ENCODE data around the gene SMIM20.

SMIM20 gene

DNA sequence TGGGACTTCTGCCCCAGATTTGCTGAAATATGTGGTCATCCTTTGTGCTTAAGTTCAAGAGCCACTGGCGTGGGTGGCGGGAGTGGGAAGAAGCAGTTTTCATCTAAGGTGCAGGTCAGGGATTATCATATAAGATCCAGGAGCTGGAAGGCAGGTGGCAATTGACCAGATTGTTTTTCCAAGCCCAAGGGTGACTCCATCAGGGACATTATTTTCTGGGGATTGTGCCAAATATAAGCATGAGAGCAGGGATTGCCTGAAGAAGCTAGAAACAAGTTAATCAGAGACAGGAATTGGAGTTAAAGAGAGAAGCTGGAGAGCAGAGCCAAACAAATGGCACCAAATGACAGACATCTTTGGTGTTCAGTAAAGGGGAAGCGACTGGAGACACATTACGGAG is 31.8 kb upstream of the SMIM20 start:
- no peak overlapping the region for H3K4me3 Mint-ChIP-seq
- no peak for DNase-seq
- H3K27ac Mint-ChIP-seq = no peak overlapping the region
- H3K36me3 Mint-ChIP-seq = no peaks in the 10 kb centered on the region
- H3K4me1 Mint-ChIP-seq = no peaks in the 10 kb centered on the region
- CTCF ChIA-PET = no interaction called here
- H3K27me3 Mint-ChIP-seq = peaks cover 4% of the 10 kb centered on the region
- no peaks in the 10 kb centered on the region for H3K9me3 Mint-ChIP-seq

DNA sequence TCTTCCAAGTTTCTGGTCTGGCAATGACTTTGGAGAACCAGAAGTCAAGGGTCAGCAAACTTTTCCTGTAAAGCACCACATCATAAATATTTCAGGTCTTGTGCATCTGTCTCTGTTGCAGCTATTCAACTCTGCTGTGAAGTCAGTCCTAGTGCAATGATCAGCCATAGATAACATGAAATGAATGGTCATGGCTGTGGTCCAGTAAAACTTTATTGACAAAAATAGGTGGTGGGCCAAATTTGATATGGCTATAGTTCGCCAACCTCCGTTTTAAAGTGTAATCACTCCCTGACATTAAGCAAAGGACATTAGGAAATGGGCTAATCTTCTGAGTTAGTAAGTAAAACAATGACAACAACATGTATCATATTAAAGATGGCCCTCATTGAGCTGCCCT is 30.5 kb upstream of the SMIM20 start:
- CTCF ChIA-PET = interaction anchor here (1.0 kb wide), 1 partner anchor 444 kb away, joined by 4 read pairs; no protein-coding TSS in a partner anchor
- no peaks in the 10 kb centered on the region for H3K36me3 Mint-ChIP-seq
- H3K4me1 Mint-ChIP-seq = no peaks in the 10 kb centered on the region
- DNase-seq = no peak
- H3K9me3 Mint-ChIP-seq = no peaks in the 10 kb centered on the region
- H3K4me3 Mint-ChIP-seq = no peak overlapping the region
- H3K27me3 Mint-ChIP-seq = peaks cover 4% of the 10 kb centered on the region
- H3K27ac Mint-ChIP-seq = no peak overlapping the region

DNA sequence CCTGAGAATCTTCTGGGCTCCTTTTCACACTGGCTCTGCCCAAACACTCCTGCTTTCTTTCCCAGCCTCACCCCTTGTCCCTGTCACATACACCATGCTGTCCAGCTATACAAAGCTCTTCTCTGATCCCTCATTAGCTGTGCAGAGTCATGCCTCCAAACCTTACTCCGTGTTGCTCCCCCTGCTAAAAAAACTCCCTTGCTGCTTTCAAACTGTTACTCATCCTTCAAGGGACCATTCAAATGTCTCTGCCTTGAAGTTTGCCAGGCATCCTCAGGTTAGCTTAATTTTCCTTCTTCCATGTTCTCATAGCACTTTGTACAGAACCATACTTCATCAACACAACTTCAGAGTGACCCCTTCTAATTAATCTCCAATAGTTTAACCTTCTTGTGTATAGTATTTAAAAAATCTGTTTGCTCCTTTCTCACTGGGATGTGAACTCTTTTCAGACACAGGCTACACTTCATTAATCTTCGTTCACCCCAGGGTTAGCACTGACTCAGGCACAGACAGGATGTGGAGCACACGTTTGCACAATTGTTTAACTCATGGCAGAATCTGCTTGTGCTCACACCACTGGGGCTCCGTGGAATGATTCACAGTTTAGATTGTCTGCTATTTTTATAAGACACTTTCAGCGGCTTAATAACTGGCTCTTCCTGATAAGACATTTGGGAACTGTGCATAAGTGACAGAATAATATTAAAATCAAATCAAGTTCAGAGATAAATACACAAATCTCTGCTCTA is 29.8 kb upstream of the SMIM20 start:
- Mint-ChIP-seq H3K9me3 (no peaks in the 10 kb centered on the region), H3K36me3 (no peaks in the 10 kb centered on the region), H3K4me3 (no peak overlapping the region), H3K27ac (no peak overlapping the region), H3K4me1 (no peaks in the 10 kb centered on the region), H3K27me3 (peaks cover 4% of the 10 kb centered on the region)
- CTCF ChIA-PET = interaction anchor here (1.0 kb wide), 1 partner anchor 444 kb away, joined by 4 read pairs; no protein-coding TSS in a partner anchor
- DNase-seq = no peak

DNA sequence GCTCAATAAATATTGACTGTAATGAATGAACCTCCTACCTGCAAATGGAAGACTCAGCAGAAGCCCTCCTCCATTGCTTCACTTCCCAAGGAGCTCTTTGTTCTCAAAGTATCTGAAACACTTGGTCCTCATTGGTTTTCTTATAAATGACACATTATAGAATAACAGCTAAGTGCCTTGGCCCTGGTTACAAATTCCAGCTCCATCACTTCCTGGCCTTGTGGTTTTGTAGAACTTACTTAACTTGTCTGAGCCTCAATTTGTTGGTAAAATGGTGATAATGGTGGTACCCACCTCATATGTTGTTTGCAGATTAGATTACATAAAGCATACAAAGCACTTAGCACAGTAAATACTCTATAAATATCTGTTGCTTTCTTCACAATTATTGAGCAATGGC is 25.2 kb upstream of the SMIM20 start:
- no peaks in the 10 kb centered on the region for H3K36me3 Mint-ChIP-seq
- CTCF ChIA-PET = no interaction called here
- H3K27me3 Mint-ChIP-seq = peaks cover 8% of the 10 kb centered on the region
- no peak for DNase-seq
- no peaks in the 10 kb centered on the region for H3K4me1 Mint-ChIP-seq
- no peak overlapping the region for H3K4me3 Mint-ChIP-seq
- no peaks in the 10 kb centered on the region for H3K9me3 Mint-ChIP-seq
- H3K27ac Mint-ChIP-seq = no peak overlapping the region

DNA sequence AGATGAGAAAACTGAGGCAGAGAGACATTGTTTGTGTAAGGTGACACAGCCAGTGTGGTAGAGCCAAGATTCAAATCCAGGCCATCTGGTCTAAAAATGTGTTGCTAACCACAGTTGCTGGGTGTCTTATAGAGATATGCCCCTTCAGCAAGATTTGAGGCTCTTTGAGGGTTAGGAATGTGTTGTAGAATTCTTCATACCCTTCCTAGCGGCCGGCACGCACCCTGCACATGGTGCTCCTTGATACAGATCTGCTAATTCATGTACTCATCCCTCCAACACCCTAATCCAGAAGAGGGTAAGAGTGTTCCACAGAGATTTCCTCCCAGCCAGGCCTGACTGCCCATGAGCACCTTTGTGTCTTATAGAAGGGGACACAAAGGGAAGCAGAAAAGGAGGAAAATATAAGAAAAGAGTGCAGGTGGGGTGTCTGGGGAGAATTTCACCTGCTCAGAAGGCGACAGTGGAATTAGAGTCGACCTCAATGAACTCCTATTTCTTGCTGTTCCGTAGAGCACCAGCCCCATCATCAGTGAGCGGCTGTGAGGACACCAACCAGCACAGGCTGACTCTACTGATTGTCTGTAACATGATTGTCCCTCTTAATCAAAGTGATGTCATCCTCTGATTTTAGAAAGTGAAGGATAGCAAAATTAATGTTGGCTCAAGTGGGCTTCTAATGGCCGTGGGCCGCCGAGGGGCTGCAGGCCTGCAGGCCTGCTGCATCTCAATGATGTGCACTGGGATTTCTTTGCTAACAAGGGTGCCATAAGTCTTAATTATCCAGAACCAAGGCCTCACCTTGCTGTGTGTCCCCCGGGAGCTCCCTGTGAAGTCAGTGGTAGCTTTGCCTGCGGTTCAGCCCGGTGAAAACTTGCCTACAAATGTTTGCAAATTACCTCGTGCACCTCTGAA is 24.2 kb upstream of the SMIM20 start:
- H3K4me1 Mint-ChIP-seq = no peaks in the 10 kb centered on the region
- H3K4me3 Mint-ChIP-seq = no peak overlapping the region
- no peak for DNase-seq
- H3K27me3 Mint-ChIP-seq = peaks cover 8% of the 10 kb centered on the region
- H3K9me3 Mint-ChIP-seq = no peaks in the 10 kb centered on the region
- H3K27ac Mint-ChIP-seq = no peak overlapping the region
- H3K36me3 Mint-ChIP-seq = no peaks in the 10 kb centered on the region
- CTCF ChIA-PET = no interaction called here

DNA sequence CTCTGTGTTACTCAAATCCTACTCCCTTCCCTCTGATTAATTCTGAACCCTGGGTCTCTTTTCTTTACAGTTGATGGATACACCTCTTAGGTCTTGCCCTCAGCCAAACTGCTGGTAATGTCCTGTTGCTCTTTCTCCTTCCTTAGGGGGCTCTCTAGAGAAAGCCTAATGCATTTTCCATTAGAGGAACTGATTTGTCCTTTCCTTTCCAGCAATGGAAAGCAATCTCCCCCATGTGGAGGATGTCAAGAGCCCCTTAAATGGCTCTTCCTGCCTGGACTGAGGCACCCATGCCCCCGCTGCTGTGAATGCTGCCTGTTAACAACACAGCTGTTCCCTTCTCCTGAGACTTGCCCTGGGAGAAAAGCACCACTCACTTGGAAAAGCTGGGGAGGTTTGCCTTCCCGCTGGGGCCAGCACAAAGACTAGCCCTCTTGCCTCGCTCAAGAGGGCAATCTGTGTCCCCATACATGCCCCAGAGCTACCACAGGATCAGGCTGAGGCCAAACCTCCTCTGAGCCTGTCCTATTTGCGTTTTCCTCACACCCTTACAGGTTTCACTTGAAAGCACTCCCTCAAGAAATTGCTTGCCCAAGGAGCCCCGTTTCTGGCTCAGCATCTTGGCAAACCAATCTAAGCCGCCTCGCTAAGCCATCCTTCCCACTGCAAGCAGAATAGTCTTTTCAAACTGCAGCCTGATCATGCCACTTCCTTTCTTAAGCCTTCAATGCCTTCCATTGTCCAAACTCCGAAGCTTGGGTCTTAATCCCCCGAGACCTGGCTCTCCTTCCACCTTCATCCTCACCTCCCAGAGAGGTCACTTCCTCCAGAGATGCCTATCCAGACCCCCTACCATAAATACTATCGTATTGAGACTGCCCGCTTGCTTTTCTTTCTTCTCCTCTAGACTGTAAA is 23.2 kb upstream of the SMIM20 start:
- Mint-ChIP-seq H3K9me3 (no peaks in the 10 kb centered on the region), H3K27me3 (peaks cover 8% of the 10 kb centered on the region), H3K36me3 (no peaks in the 10 kb centered on the region), H3K4me1 (no peaks in the 10 kb centered on the region), H3K27ac (no peak overlapping the region), H3K4me3 (no peak overlapping the region)
- CTCF ChIA-PET = no interaction called here
- no peak for DNase-seq

DNA sequence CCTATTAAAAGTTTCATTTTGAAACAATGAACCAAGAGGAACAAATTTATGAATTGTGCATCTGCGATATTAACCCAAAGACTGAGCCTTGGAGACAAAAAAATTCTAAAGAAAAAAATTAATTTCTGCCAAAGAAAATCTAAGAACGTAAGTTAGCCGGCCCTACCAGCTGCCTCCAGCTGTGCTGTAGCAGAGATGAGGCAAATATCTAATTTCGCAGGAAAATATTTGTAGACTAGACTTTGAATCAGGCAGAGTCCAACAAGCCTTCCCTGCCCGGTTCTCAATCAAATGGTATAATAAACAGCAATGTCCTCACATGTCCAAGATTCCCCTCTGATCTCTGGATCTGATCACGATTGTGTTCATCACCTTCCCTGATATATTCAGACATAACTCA is 21.2 kb upstream of the SMIM20 start:
- Mint-ChIP-seq H3K4me1 (no peaks in the 10 kb centered on the region), H3K36me3 (no peaks in the 10 kb centered on the region), H3K4me3 (no peak overlapping the region), H3K27me3 (peaks cover 4% of the 10 kb centered on the region), H3K9me3 (no peaks in the 10 kb centered on the region), H3K27ac (no peak overlapping the region)
- no peak for DNase-seq
- CTCF ChIA-PET = interaction anchor here (1.6 kb wide), 1 partner anchor 21 kb away, joined by 3 read pairs; the partner anchor contains the start of gene SMIM20

DNA sequence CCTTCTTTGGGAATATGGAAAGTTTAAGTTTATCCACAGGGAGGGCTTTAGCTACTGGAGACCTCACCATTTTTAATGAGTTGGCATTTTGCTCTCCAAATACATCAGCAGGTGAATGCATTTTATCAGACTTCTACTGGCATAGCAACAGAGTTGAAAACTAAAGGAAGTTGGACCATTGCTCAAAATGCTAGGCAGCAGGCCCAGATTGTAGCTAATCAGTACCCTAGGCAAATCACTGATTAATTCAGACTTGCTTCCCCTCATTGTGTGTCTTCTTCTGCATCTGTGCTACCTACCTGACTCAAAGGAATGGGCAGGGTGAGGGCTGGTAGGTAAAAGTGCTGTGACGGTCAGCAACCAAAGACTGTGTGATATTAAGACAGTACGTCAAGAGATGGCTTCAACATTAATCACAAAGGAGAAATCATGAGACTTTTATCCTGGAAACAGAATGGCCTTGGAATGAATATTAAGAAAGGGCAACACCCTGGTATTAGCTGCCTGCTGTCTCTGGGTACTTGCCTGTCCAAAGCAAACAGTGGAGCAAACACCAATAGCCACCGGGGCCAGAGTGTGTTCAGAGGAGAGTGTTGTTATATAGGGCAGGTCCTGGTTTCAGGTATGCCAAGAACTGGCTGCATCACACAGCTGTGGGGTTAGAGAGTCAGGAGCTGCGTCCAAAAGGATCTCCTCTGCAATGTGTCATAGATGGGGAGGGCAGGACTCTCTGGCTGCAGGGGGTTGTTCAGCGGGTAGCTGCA is 17.1 kb upstream of the SMIM20 start:
- Mint-ChIP-seq H3K27ac (no peak overlapping the region), H3K4me3 (no peak overlapping the region), H3K4me1 (no peaks in the 10 kb centered on the region), H3K9me3 (no peaks in the 10 kb centered on the region), H3K27me3 (no peaks in the 10 kb centered on the region), H3K36me3 (no peaks in the 10 kb centered on the region)
- CTCF ChIA-PET = no interaction called here
- DNase-seq = no peak

DNA sequence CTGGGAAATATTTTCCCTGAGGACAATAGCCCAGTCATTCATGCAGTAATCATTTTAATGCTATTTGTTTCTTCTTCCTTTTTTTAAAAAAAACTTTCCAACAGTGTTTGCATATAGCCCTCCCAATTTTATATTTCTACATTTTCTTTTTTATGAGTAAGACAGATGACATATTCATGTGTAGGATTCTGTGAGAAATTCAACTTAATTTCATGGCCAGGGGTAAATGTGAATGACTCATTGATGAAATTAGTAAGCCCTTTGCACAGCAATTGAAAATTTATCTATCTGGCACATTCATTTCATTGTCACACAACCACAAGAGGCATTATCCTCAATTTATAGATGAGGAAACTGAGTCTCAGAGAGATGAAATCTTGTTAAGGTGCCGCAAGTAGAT is 13.7 kb upstream of the SMIM20 start:
- CTCF ChIA-PET = interaction anchor here (1.1 kb wide), 1 partner anchor 10 kb away, joined by 3 read pairs; no protein-coding TSS in a partner anchor
- no peak overlapping the region for H3K27ac Mint-ChIP-seq
- H3K36me3 Mint-ChIP-seq = no peaks in the 10 kb centered on the region

DNA sequence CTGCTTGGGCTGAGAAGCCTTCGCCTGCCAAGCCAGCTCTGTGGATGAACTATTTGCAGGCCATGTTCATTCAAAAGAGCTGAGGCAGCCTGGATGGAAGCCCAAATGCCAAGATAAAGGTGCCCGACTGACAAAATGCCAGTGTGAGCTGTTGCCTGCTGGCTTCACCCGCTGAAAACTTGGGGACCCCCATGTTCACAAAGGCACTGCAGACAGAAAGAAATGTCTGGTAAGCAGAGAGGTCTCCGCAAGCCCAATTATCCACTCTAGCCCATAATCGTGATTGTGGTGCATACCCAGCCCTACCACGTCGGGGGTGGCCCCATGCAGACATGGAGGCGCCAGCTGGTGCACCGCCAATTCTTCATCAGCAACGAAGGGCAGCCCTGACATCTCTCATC is 13.0 kb upstream of the SMIM20 start:
- Mint-ChIP-seq H3K36me3 (no peaks in the 10 kb centered on the region), H3K4me3 (no peak overlapping the region), H3K27me3 (no peaks in the 10 kb centered on the region), H3K9me3 (no peaks in the 10 kb centered on the region), H3K27ac (no peak overlapping the region), H3K4me1 (no peaks in the 10 kb centered on the region)
- DNase-seq = no peak
- CTCF ChIA-PET = interaction anchor here (1.1 kb wide), 1 partner anchor 9 kb away, joined by 3 read pairs; no protein-coding TSS in a partner anchor

More for the DNA sequence above, 13.7 kb upstream of the SMIM20 start:
- Mint-ChIP-seq H3K4me3 (no peak overlapping the region), H3K27me3 (no peaks in the 10 kb centered on the region), H3K9me3 (no peaks in the 10 kb centered on the region), H3K4me1 (no peaks in the 10 kb centered on the region)
- DNase-seq = no peak

DNA sequence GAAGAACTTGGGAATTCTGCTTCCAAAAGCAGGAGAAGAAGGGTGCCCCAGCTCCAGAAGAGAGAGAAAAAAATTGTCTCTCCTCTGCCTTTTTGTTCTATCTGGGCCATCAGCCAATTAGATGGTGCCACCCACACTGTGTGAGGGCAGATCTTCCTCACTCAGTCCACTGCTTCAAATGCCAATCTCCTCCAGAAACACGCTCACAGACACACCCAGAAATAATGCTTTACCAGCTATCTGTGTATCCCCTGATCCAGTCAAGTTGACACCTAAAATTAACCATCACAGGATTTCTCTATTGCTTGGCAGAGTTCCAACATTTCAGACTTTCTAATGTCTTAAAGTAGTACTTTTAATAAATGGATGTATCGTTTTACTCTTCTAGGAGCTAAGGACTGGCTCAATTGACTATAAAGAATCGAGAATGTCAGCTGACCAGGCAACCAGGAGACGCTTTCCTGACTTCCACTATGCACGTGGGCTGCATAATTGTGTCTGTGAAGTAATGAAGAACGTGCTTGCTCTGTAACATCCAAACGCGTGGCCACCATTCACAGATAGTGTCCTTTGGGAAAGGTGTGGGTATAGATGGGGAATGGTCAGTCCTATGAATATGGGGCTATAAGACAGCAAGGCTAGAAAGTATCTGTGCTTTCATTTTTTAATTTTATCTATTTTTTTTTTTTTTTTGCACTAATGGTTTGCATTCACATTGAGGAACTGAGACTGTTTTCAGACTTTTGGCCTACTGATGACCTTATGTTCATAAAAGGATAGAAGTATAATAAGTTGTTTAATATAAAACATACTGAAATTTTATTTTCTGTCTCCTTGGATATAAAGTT is 9.9 kb upstream of the SMIM20 start:
- no peak for DNase-seq
- CTCF ChIA-PET = no interaction called here
- Mint-ChIP-seq H3K36me3 (no peaks in the 10 kb centered on the region), H3K9me3 (no peaks in the 10 kb centered on the region), H3K27me3 (peaks cover 10% of the 10 kb centered on the region), H3K4me3 (no peak overlapping the region), H3K27ac (no peak overlapping the region), H3K4me1 (no peaks in the 10 kb centered on the region)

DNA sequence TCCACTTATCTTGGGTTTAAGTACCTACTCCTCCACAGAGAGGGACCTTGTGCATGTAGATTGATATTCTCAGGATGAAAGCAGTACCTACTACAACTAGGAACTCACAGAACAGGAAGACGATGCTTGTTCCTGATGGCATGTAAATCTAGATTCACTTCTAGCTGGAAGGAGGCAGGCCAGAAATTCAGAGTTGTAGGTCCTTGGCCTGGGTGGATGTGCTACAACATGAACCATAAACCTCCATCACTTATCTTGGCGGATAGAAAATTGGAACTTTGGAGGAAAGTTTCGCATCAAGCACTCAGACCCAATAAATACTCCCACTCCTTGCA is 9.3 kb upstream of the SMIM20 start:
- Mint-ChIP-seq H3K9me3 (no peaks in the 10 kb centered on the region), H3K4me3 (no peak overlapping the region), H3K4me1 (no peaks in the 10 kb centered on the region), H3K27ac (no peak overlapping the region), H3K27me3 (peaks cover 10% of the 10 kb centered on the region), H3K36me3 (no peaks in the 10 kb centered on the region)
- DNase-seq = no peak
- CTCF ChIA-PET = no interaction called here

DNA sequence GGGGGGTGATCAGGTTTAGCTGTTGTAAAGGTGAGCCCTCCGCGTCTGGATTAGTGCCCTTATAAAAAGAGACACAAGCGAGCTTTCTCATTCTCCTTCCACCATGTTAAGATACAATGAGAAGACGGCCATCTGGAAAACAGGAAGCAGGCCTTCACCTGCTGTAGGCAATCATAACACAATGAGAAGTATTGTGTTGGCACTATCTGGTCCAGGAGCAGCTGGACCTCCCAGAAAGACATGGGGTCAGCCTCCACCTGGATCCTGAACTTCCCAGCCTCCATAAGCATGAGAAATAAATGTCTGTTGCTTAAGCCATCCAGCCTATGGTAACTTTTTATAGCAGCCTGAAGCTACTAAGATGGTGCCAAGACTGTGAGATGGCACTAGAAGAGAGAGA is 8.6 kb upstream of the SMIM20 start:
- CTCF ChIA-PET = no interaction called here
- Mint-ChIP-seq H3K27ac (no peak overlapping the region), H3K4me3 (no peak overlapping the region), H3K9me3 (no peaks in the 10 kb centered on the region), H3K4me1 (no peaks in the 10 kb centered on the region), H3K36me3 (no peaks in the 10 kb centered on the region), H3K27me3 (peaks cover 10% of the 10 kb centered on the region)
- DNase-seq = no peak
